ENCODE measurements around the gene SLC16A5. TPM values are rescaled to one million over a fixed set of nuclear protein-coding genes. Genes with fewer than 3 reads are reported as not detected.

Gene SLC16A5
- total RNA-seq, 5 donors from 2014 or later (not counting 1 experiment from before 2014, with no cell fraction given): 9.1 to 24.3 (median 16.8) TPM

DNA sequence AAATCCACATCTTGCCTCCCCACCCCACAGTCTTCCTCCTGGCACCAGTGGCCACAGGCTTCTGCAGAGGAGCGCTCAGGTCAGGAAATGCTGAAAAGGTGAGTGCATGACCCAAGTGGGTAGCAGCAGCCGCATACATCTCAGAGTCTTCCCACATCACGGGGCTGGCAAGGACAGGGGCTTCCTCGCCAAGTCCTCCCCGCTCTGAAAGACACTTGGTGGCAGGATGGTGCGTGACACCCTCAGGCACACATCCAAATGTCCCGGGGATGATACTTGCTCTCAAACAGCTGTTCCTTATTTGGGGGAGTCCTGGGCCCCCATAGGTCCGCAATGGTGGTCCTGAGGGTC, 8.8 kb upstream of the SLC16A5 start:
- Mint-ChIP-seq H3K27ac (peak overlapping the region; percentile 16 to 39), H3K27me3 (no peaks in the 10 kb centered on the region), H3K36me3 (no peaks in the 10 kb centered on the region), H3K9me3 (no peaks in the 10 kb centered on the region), H3K4me3 (peak overlapping the region in 1 of 3 donors; percentile 13), H3K4me1 (peaks cover 10 to 34% (median 26%) of the 10 kb centered on the region in 3 donors)
- H3K4me1 ChIP-seq (ENCODE audit: control insufficient read depth in 1 of 2, extremely low read depth in 1 of 2, insufficient read depth in 2 of 2, low read length in 2 of 2): peaks cover 4 to 36% of the 10 kb centered on the region in 2 experiments
- POLR2A ChIA-PET: no interaction called here
- no peak overlapping the region for H3K4me3 ChIP-seq (ENCODE audit: control insufficient read depth in 1 of 2, extremely low read depth in 1 of 2, low read length in 1 of 2)
- peaks cover 0 to 20% of the 10 kb centered on the region in 2 experiments for H3K27me3 ChIP-seq (replicated peaks in 1 of 2; ENCODE audit: control insufficient read depth in 2 of 2, extremely low read depth in 1 of 2, insufficient read depth in 2 of 2, low read length in 1 of 2)
- CTCF ChIA-PET: no interaction called here
- no peaks in the 10 kb centered on the region for H3K36me3 ChIP-seq (ENCODE audit: control insufficient read depth in 2 of 2, extremely low read depth in 1 of 2, insufficient read depth in 1 of 2, low read length in 1 of 2)
- no peak overlapping the region for H3K27ac ChIP-seq (ENCODE audit: low read length)
- ATAC-seq (replicated peaks in 1 of 4) (no peak), DNase-seq (no peak)
- 89% methylated on average over 5 of the region's 8 CpGs for WGBS (ENCODE audit: insufficient coverage)
- no peaks in the 10 kb centered on the region for H3K9me3 ChIP-seq

- peaks cover 6 to 41% of the 10 kb centered on the region in 2 experiments for H3K4me1 ChIP-seq (ENCODE audit: control insufficient read depth in 1 of 2, extremely low read depth in 1 of 2, insufficient read depth in 2 of 2, low read length in 2 of 2)
- no peak overlapping the region for H3K27ac ChIP-seq (ENCODE audit: low read length)
- H3K4me3 Mint-ChIP-seq: no peak overlapping the region
- ATAC-seq (replicated peaks in 1 of 4) (no peak), DNase-seq (no peak)
- H3K27ac Mint-ChIP-seq: no peak overlapping the region
- peaks cover 0 to 20% of the 10 kb centered on the region in 2 experiments for H3K27me3 ChIP-seq (replicated peaks in 1 of 2; ENCODE audit: control insufficient read depth in 2 of 2, extremely low read depth in 1 of 2, insufficient read depth in 2 of 2, low read length in 1 of 2)
- peaks cover 27 to 47% (median 35%) of the 10 kb centered on the region in 3 donors for H3K4me1 Mint-ChIP-seq
- H3K36me3 ChIP-seq (ENCODE audit: control insufficient read depth in 2 of 2, extremely low read depth in 1 of 2, insufficient read depth in 1 of 2, low read length in 1 of 2): no peaks in the 10 kb centered on the region
- no peaks in the 10 kb centered on the region for H3K36me3 Mint-ChIP-seq
- H3K27me3 Mint-ChIP-seq: no peaks in the 10 kb centered on the region
- H3K9me3 ChIP-seq: no peaks in the 10 kb centered on the region
- H3K9me3 Mint-ChIP-seq: no peaks in the 10 kb centered on the region
- POLR2A ChIA-PET: interaction anchor here in 1 of 2 donors (0.7 kb wide), 1 partner anchor 67 kb away, joined by 3 read pairs; no protein-coding TSS in a partner anchor
- CTCF ChIA-PET: interaction anchor here in 1 of 2 donors (0.7 kb wide), 1 partner anchor 44 kb away, joined by 3 read pairs; no protein-coding TSS in a partner anchor
- H3K4me3 ChIP-seq (ENCODE audit: control insufficient read depth in 1 of 2, extremely low read depth in 1 of 2, low read length in 1 of 2): no peak overlapping the region
- WGBS (ENCODE audit: insufficient coverage): 88% methylated on average over 10 of the region's 13 CpGs
Observed at GRCh38 chr17:75081611-75082540, 5.9 kb upstream of the SLC16A5 start.

GRCh38 chr17:75082683-75083082, 5.1 kb upstream of the SLC16A5 start:
- Histone ChIP-seq H3K27me3 (replicated peaks in 1 of 2; ENCODE audit: control insufficient read depth in 2 of 2, extremely low read depth in 1 of 2, insufficient read depth in 2 of 2, low read length in 1 of 2) (peaks cover 0 to 19% of the 10 kb centered on the region in 2 experiments), H3K9me3 (no peaks in the 10 kb centered on the region), H3K36me3 (ENCODE audit: control insufficient read depth in 2 of 2, extremely low read depth in 1 of 2, insufficient read depth in 1 of 2, low read length in 1 of 2) (no peaks in the 10 kb centered on the region), H3K27ac (ENCODE audit: low read length) (no peak overlapping the region), H3K4me1 (ENCODE audit: control insufficient read depth in 1 of 2, extremely low read depth in 1 of 2, insufficient read depth in 2 of 2, low read length in 2 of 2) (peaks cover 6 to 41% of the 10 kb centered on the region in 2 experiments), H3K4me3 (ENCODE audit: control insufficient read depth in 1 of 2, extremely low read depth in 1 of 2, low read length in 1 of 2) (no peak overlapping the region)
- no peaks in the 10 kb centered on the region for H3K9me3 Mint-ChIP-seq
- H3K27ac Mint-ChIP-seq: peak overlapping the region in 1 of 2 donors; percentile 71
- peaks cover 34 to 47% (median 36%) of the 10 kb centered on the region in 3 donors for H3K4me1 Mint-ChIP-seq
- DNase-seq (no peak), ATAC-seq (replicated peaks in 1 of 4) (no peak)
- no peak overlapping the region for H3K4me3 Mint-ChIP-seq
- H3K36me3 Mint-ChIP-seq: no peaks in the 10 kb centered on the region
- no peaks in the 10 kb centered on the region for H3K27me3 Mint-ChIP-seq
- WGBS (ENCODE audit: insufficient coverage): 85% methylated on average over 2 of the region's 6 CpGs
- ChIA-PET CTCF (no interaction called here), POLR2A (no interaction called here)

- no peaks in the 10 kb centered on the region for H3K9me3 Mint-ChIP-seq
- H3K27me3 Mint-ChIP-seq: no peaks in the 10 kb centered on the region
- ChIA-PET CTCF (no interaction called here), POLR2A (no interaction called here)
- 56% methylated on average over 8 of the region's 14 CpGs for WGBS (ENCODE audit: insufficient coverage)
- peaks cover 34 to 46% (median 45%) of the 10 kb centered on the region in 3 donors for H3K4me1 Mint-ChIP-seq
- no peaks in the 10 kb centered on the region for H3K9me3 ChIP-seq
- peaks cover 0 to 6% of the 10 kb centered on the region in 2 experiments for H3K27me3 ChIP-seq (replicated peaks in 1 of 2; ENCODE audit: control insufficient read depth in 2 of 2, extremely low read depth in 1 of 2, insufficient read depth in 2 of 2, low read length in 1 of 2)
- peaks cover 12 to 40% of the 10 kb centered on the region in 2 experiments for H3K4me1 ChIP-seq (ENCODE audit: control insufficient read depth in 1 of 2, extremely low read depth in 1 of 2, insufficient read depth in 2 of 2, low read length in 2 of 2)
- H3K4me3 ChIP-seq (ENCODE audit: control insufficient read depth in 1 of 2, extremely low read depth in 1 of 2, low read length in 1 of 2): no peak overlapping the region
- H3K36me3 ChIP-seq (ENCODE audit: control insufficient read depth in 2 of 2, extremely low read depth in 1 of 2, insufficient read depth in 1 of 2, low read length in 1 of 2): no peaks in the 10 kb centered on the region
- H3K36me3 Mint-ChIP-seq: no peaks in the 10 kb centered on the region
- DNase-seq: peak in 19 of 35 experiments; percentile 16 to 65 (median 36)
- peak overlapping the region; percentile 80 to 81 for H3K27ac Mint-ChIP-seq
- H3K27ac ChIP-seq (ENCODE audit: low read length): peak overlapping the region; percentile 61
- peak in 3 of 4 experiments; percentile 22 to 49 (median 30) for ATAC-seq (replicated peaks in 1 of 4)
- peak overlapping the region in 1 of 3 donors; percentile 40 for H3K4me3 Mint-ChIP-seq
Observed at GRCh38 chr17:75084039-75084660, 3.6 kb upstream of the SLC16A5 start.

DNA sequence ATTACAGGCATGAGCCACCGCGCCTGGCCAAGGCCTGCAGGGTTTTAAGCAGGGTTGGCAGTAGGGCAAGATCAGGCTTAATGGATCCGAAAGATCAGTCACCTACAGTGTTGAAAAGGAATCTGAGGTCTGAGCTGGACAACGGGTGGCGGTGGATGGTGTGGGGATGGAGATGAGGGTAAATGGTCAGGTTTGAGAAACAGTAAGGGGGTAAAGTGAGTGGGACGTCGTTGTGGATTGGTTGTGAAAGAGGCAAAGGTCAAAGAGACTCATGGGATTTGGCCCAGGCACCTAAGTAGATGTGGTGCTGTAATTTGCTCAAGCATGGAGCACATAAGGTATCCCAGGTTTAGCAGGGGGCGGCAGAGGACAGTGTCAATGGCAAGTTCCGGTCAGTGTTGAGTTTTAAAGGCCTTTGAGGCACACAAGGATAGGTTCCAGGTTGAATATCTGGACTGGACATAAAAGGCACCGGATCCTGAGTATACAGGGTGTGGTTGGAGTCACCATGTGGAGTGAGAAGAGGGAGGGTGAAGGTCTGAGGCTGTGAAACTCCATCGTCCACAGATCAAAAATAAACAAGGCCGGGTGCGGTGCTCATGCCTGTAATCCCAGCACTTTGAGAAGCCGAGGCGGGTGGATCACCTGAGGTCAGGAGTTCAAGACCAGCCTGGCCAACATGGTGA, 1.1 kb upstream of the SLC16A5 start:
- H3K27me3 Mint-ChIP-seq: no peaks in the 10 kb centered on the region
- no peaks in the 10 kb centered on the region for H3K27me3 ChIP-seq (replicated peaks in 1 of 2; ENCODE audit: control insufficient read depth in 2 of 2, extremely low read depth in 1 of 2, insufficient read depth in 2 of 2, low read length in 1 of 2)
- H3K9me3 Mint-ChIP-seq: no peaks in the 10 kb centered on the region
- peak overlapping the region; percentile 78 to 83 (median 81) for H3K4me3 Mint-ChIP-seq
- H3K4me3 ChIP-seq (ENCODE audit: control insufficient read depth in 1 of 2, extremely low read depth in 1 of 2, low read length in 1 of 2): no peak overlapping the region
- H3K27ac ChIP-seq (ENCODE audit: low read length): no peak overlapping the region
- no peaks in the 10 kb centered on the region for H3K36me3 Mint-ChIP-seq
- peaks cover 15 to 51% of the 10 kb centered on the region in 2 experiments for H3K4me1 ChIP-seq (ENCODE audit: control insufficient read depth in 1 of 2, extremely low read depth in 1 of 2, insufficient read depth in 2 of 2, low read length in 2 of 2)
- DNase-seq: no peak
- CTCF ChIA-PET: interaction anchor here in 1 of 2 donors (0.5 to 1.7 kb wide), 2 partner anchors 125 to 236 kb away, joined by 4 to 6 read pairs; no protein-coding TSS in a partner anchor
- POLR2A ChIA-PET: interaction anchor here in 1 of 2 donors (0.7 kb wide), 1 partner anchor 23 kb away, joined by 7 read pairs; no protein-coding TSS in a partner anchor
- WGBS (ENCODE audit: insufficient coverage): 82% methylated on average over 10 of the region's 15 CpGs
- H3K9me3 ChIP-seq: no peaks in the 10 kb centered on the region
- no peaks in the 10 kb centered on the region for H3K36me3 ChIP-seq (ENCODE audit: control insufficient read depth in 2 of 2, extremely low read depth in 1 of 2, insufficient read depth in 1 of 2, low read length in 1 of 2)
- H3K27ac Mint-ChIP-seq: peak overlapping the region; percentile 82 to 90
- no peak for ATAC-seq (replicated peaks in 1 of 4)
- peaks cover 51 to 71% (median 56%) of the 10 kb centered on the region in 3 donors for H3K4me1 Mint-ChIP-seq

GRCh38 chr17:75087182-75087557, 584 bp upstream of the SLC16A5 start:
- ATAC-seq (replicated peaks in 1 of 4): peak in 3 of 4 experiments; percentile 4 to 6 (median 5)

More at GRCh38 chr17:75087182-75087557, 584 bp upstream of the SLC16A5 start:
- 85% methylated on average over 3 of the region's 12 CpGs for WGBS (ENCODE audit: insufficient coverage)
- Mint-ChIP-seq H3K4me3 (peak overlapping the region; percentile 78 to 83 (median 81)), H3K36me3 (no peaks in the 10 kb centered on the region), H3K27ac (peak overlapping the region; percentile 82 to 90), H3K4me1 (peaks cover 56 to 76% (median 61%) of the 10 kb centered on the region in 3 donors), H3K27me3 (no peaks in the 10 kb centered on the region), H3K9me3 (no peaks in the 10 kb centered on the region)
- Histone ChIP-seq H3K27ac (ENCODE audit: low read length) (peak overlapping the region; percentile 52), H3K4me3 (ENCODE audit: control insufficient read depth in 1 of 2, extremely low read depth in 1 of 2, low read length in 1 of 2) (peak overlapping the region in 1 of 2 donors; percentile 61), H3K27me3 (replicated peaks in 1 of 2; ENCODE audit: control insufficient read depth in 2 of 2, extremely low read depth in 1 of 2, insufficient read depth in 2 of 2, low read length in 1 of 2) (no peaks in the 10 kb centered on the region), H3K9me3 (no peaks in the 10 kb centered on the region), H3K4me1 (ENCODE audit: control insufficient read depth in 1 of 2, extremely low read depth in 1 of 2, insufficient read depth in 2 of 2, low read length in 2 of 2) (peaks cover 15 to 51% of the 10 kb centered on the region in 2 experiments), H3K36me3 (ENCODE audit: control insufficient read depth in 2 of 2, extremely low read depth in 1 of 2, insufficient read depth in 1 of 2, low read length in 1 of 2) (no peaks in the 10 kb centered on the region)
- POLR2A ChIA-PET: no interaction called here
- CTCF ChIA-PET: interaction anchor here in 1 of 2 donors (0.5 to 1.7 kb wide), 2 partner anchors 125 to 235 kb away, joined by 4 to 6 read pairs; no protein-coding TSS in a partner anchor
- no peak for DNase-seq
